PFSK-1 (cell line): ENCODE measurements around the gene ARHGAP10.

Experiments used
- FOXP2 ChIP-seq: optimal IDR thresholded peaks from 2 replicates; pipeline ENCODE3; 2011; ENCODE audit warnings: borderline replicate concordance, control low read depth, inconsistent platforms; ENCODE audit not compliant: insufficient read depth; ENCODE audit errors: extremely low read length, extremely low read depth
- POLR2AphosphoS5 ChIP-seq: IDR thresholded peaks from 2 replicates; pipeline ENCODE4 v1.6.1; 2012; ENCODE audit warnings: low read depth, mild to moderate bottlenecking, control low read depth, low read length, moderate library complexity
- SIN3A ChIP-seq: IDR thresholded peaks from 2 replicates; pipeline ENCODE4 v1.6.1; 2012; ENCODE audit warnings: mild to moderate bottlenecking, low read length, moderate library complexity, borderline replicate concordance; ENCODE audit not compliant: insufficient read depth
- TAF1 ChIP-seq: IDR thresholded peaks from 2 replicates; pipeline ENCODE4 v1.6.1; 2012; ENCODE audit warnings: low read length, control low read depth, borderline replicate concordance; ENCODE audit not compliant: insufficient read depth
- TF ChIP-seq, protein P1 (sequence below), 2 experiments: IDR thresholded peaks; 2 replicates each; pipeline versions ENCODE4 v1.6.1 to v1.8.0; 2011 to 2012; ENCODE audit warnings: low read depth in 2 of 2, low read length in 2 of 2, control low read depth in 1 of 2, inconsistent platforms in 1 of 2, mild to moderate bottlenecking in 1 of 2, moderate library complexity in 1 of 2; ENCODE audit not compliant: insufficient read depth in 1 of 2

Gene ARHGAP10

GRCh38 chr4:147924604-147925412 lies 192.9 kb downstream of the ARHGAP10 start:
- TF ChIP-seq POLR2AphosphoS5 (no peak), FOXP2 (no peak), TAF1 (no peak), SIN3A (no peak)
- TF ChIP-seq, protein P1, sequence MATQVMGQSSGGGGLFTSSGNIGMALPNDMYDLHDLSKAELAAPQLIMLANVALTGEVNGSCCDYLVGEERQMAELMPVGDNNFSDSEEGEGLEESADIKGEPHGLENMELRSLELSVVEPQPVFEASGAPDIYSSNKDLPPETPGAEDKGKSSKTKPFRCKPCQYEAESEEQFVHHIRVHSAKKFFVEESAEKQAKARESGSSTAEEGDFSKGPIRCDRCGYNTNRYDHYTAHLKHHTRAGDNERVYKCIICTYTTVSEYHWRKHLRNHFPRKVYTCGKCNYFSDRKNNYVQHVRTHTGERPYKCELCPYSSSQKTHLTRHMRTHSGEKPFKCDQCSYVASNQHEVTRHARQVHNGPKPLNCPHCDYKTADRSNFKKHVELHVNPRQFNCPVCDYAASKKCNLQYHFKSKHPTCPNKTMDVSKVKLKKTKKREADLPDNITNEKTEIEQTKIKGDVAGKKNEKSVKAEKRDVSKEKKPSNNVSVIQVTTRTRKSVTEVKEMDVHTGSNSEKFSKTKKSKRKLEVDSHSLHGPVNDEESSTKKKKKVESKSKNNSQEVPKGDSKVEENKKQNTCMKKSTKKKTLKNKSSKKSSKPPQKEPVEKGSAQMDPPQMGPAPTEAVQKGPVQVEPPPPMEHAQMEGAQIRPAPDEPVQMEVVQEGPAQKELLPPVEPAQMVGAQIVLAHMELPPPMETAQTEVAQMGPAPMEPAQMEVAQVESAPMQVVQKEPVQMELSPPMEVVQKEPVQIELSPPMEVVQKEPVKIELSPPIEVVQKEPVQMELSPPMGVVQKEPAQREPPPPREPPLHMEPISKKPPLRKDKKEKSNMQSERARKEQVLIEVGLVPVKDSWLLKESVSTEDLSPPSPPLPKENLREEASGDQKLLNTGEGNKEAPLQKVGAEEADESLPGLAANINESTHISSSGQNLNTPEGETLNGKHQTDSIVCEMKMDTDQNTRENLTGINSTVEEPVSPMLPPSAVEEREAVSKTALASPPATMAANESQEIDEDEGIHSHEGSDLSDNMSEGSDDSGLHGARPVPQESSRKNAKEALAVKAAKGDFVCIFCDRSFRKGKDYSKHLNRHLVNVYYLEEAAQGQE (IDR thresholded peaks at IDR 0.05; ENCODE audit: insufficient read depth in 1 of 2, low read depth in 2 of 2, low read length in 2 of 2): no peak

- TF ChIP-seq, protein P1 (IDR thresholded peaks at IDR 0.05; ENCODE audit: insufficient read depth in 1 of 2, low read depth in 2 of 2, low read length in 2 of 2): no peak
- TF ChIP-seq FOXP2 (no peak), SIN3A (no peak), POLR2AphosphoS5 (no peak), TAF1 (no peak)
Measured at GRCh38 chr4:147927377-147928137, 195.7 kb downstream of the ARHGAP10 start.

- TF ChIP-seq TAF1 (no peak), POLR2AphosphoS5 (no peak), FOXP2 (no peak), SIN3A (no peak)
- TF ChIP-seq, protein P1 (IDR thresholded peaks at IDR 0.05; ENCODE audit: insufficient read depth in 1 of 2, low read depth in 2 of 2, low read length in 2 of 2): no peak
Measured at GRCh38 chr4:147928400-147928799, 196.5 kb downstream of the ARHGAP10 start.

GRCh38 chr4:147929746-147930145 lies 197.9 kb downstream of the ARHGAP10 start:
- TF ChIP-seq TAF1: no peak
- no peak for TF ChIP-seq POLR2AphosphoS5
- no peak for TF ChIP-seq FOXP2
- TF ChIP-seq SIN3A: no peak
- TF ChIP-seq, protein P1 (IDR thresholded peaks at IDR 0.05; ENCODE audit: insufficient read depth in 1 of 2, low read depth in 2 of 2, low read length in 2 of 2): no peak
